ENCODE data around the gene AHCYL2.

The AHCYL2 gene

GRCh38 chr7:129393255-129393654 lies 168.4 kb downstream of the AHCYL2 start:
- H3K9me3 ChIP-seq (ENCODE audit: control insufficient read depth, low read length), result no peaks in the 10 kb centered on the region

GRCh38 chr7:129394101-129394500 lies 169.3 kb downstream of the AHCYL2 start:
- H3K36me3 ChIP-seq (ENCODE audit: control insufficient read depth, insufficient read depth, low read length), result no peaks in the 10 kb centered on the region
- H3K9me3 ChIP-seq (ENCODE audit: control insufficient read depth, low read length), result no peaks in the 10 kb centered on the region
- no peak overlapping the region for H3K4me3 ChIP-seq (ENCODE audit: low read depth, low read length)
- H3K4me2 ChIP-seq (ENCODE audit: low read length), result no peak overlapping the region
- no peak overlapping the region for H3K27ac ChIP-seq
- no peak for TF ChIP-seq CTCF (IDR thresholded peaks at IDR 0.05)
- no peaks in the 10 kb centered on the region for H3K79me2 ChIP-seq
- H2AFZ ChIP-seq, result no peak overlapping the region
- H3K27me3 ChIP-seq (ENCODE audit: control insufficient read depth, insufficient read depth, low read length), result no peaks in the 10 kb centered on the region
- H3K9ac ChIP-seq, result no peak overlapping the region
- no peaks in the 10 kb centered on the region for H3K4me1 ChIP-seq

More at GRCh38 chr7:129393255-129393654, 168.4 kb downstream of the AHCYL2 start:
- Histone ChIP-seq H3K4me1 (no peaks in the 10 kb centered on the region), H3K4me3 (ENCODE audit: low read depth, low read length) (no peak overlapping the region), H3K9ac (no peak overlapping the region), H3K27ac (no peak overlapping the region), H3K79me2 (no peaks in the 10 kb centered on the region), H3K27me3 (ENCODE audit: control insufficient read depth, insufficient read depth, low read length) (no peaks in the 10 kb centered on the region), H2AFZ (no peak overlapping the region), H3K4me2 (ENCODE audit: low read length) (no peak overlapping the region), H3K36me3 (ENCODE audit: control insufficient read depth, insufficient read depth, low read length) (no peaks in the 10 kb centered on the region)
- no peak for TF ChIP-seq CTCF (IDR thresholded peaks at IDR 0.05)

- H3K4me3 ChIP-seq (ENCODE audit: low read depth, low read length), result no peak overlapping the region
- H3K4me1 ChIP-seq, result no peaks in the 10 kb centered on the region
- H3K9ac ChIP-seq, result no peak overlapping the region
- no peaks in the 10 kb centered on the region for H3K27me3 ChIP-seq (ENCODE audit: control insufficient read depth, insufficient read depth, low read length)
- no peak for TF ChIP-seq CTCF (IDR thresholded peaks at IDR 0.05)
- no peak overlapping the region for H3K4me2 ChIP-seq (ENCODE audit: low read length)
- H3K9me3 ChIP-seq (ENCODE audit: control insufficient read depth, low read length), result no peaks in the 10 kb centered on the region
- H3K79me2 ChIP-seq, result no peaks in the 10 kb centered on the region
- no peak overlapping the region for H2AFZ ChIP-seq
- H3K36me3 ChIP-seq (ENCODE audit: control insufficient read depth, insufficient read depth, low read length), result no peaks in the 10 kb centered on the region
- no peak overlapping the region for H3K27ac ChIP-seq
Observed at GRCh38 chr7:129394982-129395914, 170.4 kb downstream of the AHCYL2 start.

GRCh38 chr7:129401228-129401966 lies 176.6 kb downstream of the AHCYL2 start:
- Histone ChIP-seq H3K4me3 (ENCODE audit: low read depth, low read length) (no peak overlapping the region), H3K36me3 (ENCODE audit: control insufficient read depth, insufficient read depth, low read length) (no peaks in the 10 kb centered on the region), H3K4me1 (no peaks in the 10 kb centered on the region), H3K27ac (no peak overlapping the region), H3K9me3 (ENCODE audit: control insufficient read depth, low read length) (no peaks in the 10 kb centered on the region), H3K4me2 (ENCODE audit: low read length) (no peak overlapping the region), H3K9ac (no peak overlapping the region), H3K79me2 (no peaks in the 10 kb centered on the region), H3K27me3 (ENCODE audit: control insufficient read depth, insufficient read depth, low read length) (no peaks in the 10 kb centered on the region), H2AFZ (no peak overlapping the region)
- TF ChIP-seq CTCF (IDR thresholded peaks at IDR 0.05), result no peak
